Measurements from ENCODE around the gene APOH. TPM values are rescaled to one million over a fixed set of nuclear protein-coding genes. Genes with fewer than 3 reads are reported as not detected.

APOH gene
- total and polyA plus RNA-seq, 9 of the 15 experiments (the other 6 are each of a cell fraction or from before 2014, with no cell fraction given): 1.1 TPM; not detected in 8

GRCh38 chr17:66211047-66211810 lies 18.0 kb downstream of the APOH start:
- ChIA-PET CTCF (ENCODE audit: low intra/inter-chr PET ratio) (no interaction called here), POLR2A (interaction anchor here (0.6 kb wide), 1 partner anchor 991 kb away, joined by 3 read pairs; no protein-coding TSS in a partner anchor)
- H2AFZ ChIP-seq (ENCODE audit: low read depth, low read length): no peak overlapping the region
- no peaks in the 10 kb centered on the region for H3K4me1 ChIP-seq (replicated peaks in 1 of 2; ENCODE audit: control insufficient read depth in 2 of 2, insufficient read depth in 2 of 2, low read length in 2 of 2)
- H3K36me3 ChIP-seq (ENCODE audit: control insufficient read depth, insufficient read depth, low read length): no peaks in the 10 kb centered on the region
- H3K27ac ChIP-seq (ENCODE audit: extremely low read depth, low read depth, low read length): no peak overlapping the region
- TF ChIP-seq ZKSCAN8 (CRISPR knock-in tag; IDR thresholded peaks at IDR 0.05): no peak
- TF ChIP-seq ZKSCAN3 (CRISPR knock-in tag; IDR thresholded peaks at IDR 0.05): no peak
- TF ChIP-seq U2AF1 (optimal IDR thresholded peaks at IDR 0.05; ENCODE audit: low read depth, low read length): no peak
- TF ChIP-seq CCNT2 (IDR thresholded peaks at IDR 0.05; ENCODE audit: borderline replicate concordance, extremely low read depth, insufficient read length, low read depth, low read length): no peak
- no peak for TF ChIP-seq DNMT1 (IDR thresholded peaks at IDR 0.05)
- no peak for TF ChIP-seq SRSF9 (IDR thresholded peaks at IDR 0.05; ENCODE audit: borderline replicate concordance, low read depth, low read length)
- no peak for TF ChIP-seq ZNF830 (CRISPR knock-in tag; IDR thresholded peaks at IDR 0.05)
- no peak for TF ChIP-seq SAFB2 (IDR thresholded peaks at IDR 0.05; ENCODE audit: borderline replicate concordance, low read depth, low read length, severe bottlenecking)
- no peaks in the 10 kb centered on the region for H3K9me3 ChIP-seq (replicated peaks; ENCODE audit: control insufficient read depth, insufficient read depth, low read depth, low read length)
- peaks cover 8 to 13% of the 10 kb centered on the region in 2 experiments; a peak in 4 of 5 replicates for H3K27me3 ChIP-seq (ENCODE audit: control insufficient read depth in 2 of 2, insufficient read depth in 2 of 2, low read length in 2 of 2)
- H3K9me1 ChIP-seq (ENCODE audit: control insufficient read depth, insufficient read depth, low read length): no peaks in the 10 kb centered on the region
- 1% methylated on average over 9 of the region's 9 CpGs for WGBS (ENCODE audit: insufficient coverage, low coverage, missing lambda C conversion rate)
- H3K9ac ChIP-seq (ENCODE audit: insufficient read depth in 1 of 2, low read depth in 2 of 2, low read length in 2 of 2): no peak overlapping the region
- ATAC-seq (no peak), DNase-seq (ENCODE audit: extremely low read depth in 1 of 4, low spot score in 3 of 4) (no peak), FAIRE-seq (no peak)
- in situ Hi-C loops (cut with MboI): no loop called here
- H3K4me2 ChIP-seq (ENCODE audit: insufficient read depth, low read length): no peak overlapping the region
- intact Hi-C loops (cut with micrococcal nuclease): no loop called here
- BruUV-seq (replicated peaks): no TSS peak
- no peaks in the 10 kb centered on the region for H3K79me2 ChIP-seq (ENCODE audit: control insufficient read depth, insufficient read depth, low read length)
- H3K4me3 ChIP-seq: no peak overlapping the region
- H4K20me1 ChIP-seq (replicated peaks; ENCODE audit: control insufficient read depth, insufficient read depth, low read length): no peaks in the 10 kb centered on the region

Data from K562 (cell line).